Mucosa of rectum (tissue), 2 donors: ENCODE data around the gene CTIF.

ENCODE experiments used
- H3K27ac ChIP-seq, 2 donors: one replicate each; pipeline ENCODE4 v1.7.0; 2013; ENCODE audit warnings: inconsistent platforms in 2 of 2, low read depth in 2 of 2, low read length in 2 of 2
- H3K27me3 ChIP-seq, 2 donors: one replicate each; pipeline ENCODE4 v1.7.0; 2013; ENCODE audit warnings: low read length in 2 of 2; ENCODE audit not compliant: control insufficient read depth in 2 of 2, insufficient read depth in 2 of 2
- H3K36me3 ChIP-seq, 2 donors: one replicate each; pipeline ENCODE4 v1.7.0; 2013; ENCODE audit warnings: low read length in 2 of 2; ENCODE audit not compliant: control insufficient read depth in 2 of 2, insufficient read depth in 2 of 2
- H3K4me1 ChIP-seq, 2 donors: one replicate each; pipeline ENCODE4 v1.7.0; 2013; ENCODE audit warnings: low read length in 2 of 2, mild to moderate bottlenecking in 1 of 2; ENCODE audit not compliant: control insufficient read depth in 2 of 2, insufficient read depth in 2 of 2
- H3K4me3 ChIP-seq, 2 donors: one replicate each; pipeline ENCODE4 v1.7.0; 2013; ENCODE audit warnings: low read length in 2 of 2
- H3K9ac ChIP-seq, 2 donors: one replicate each; pipeline ENCODE4 v1.7.0; 2013; ENCODE audit warnings: low read length in 2 of 2, low read depth in 1 of 2, mild to moderate bottlenecking in 1 of 2
- H3K9me3 ChIP-seq, 2 donors: one replicate each; pipeline ENCODE4 v1.7.0; 2013; ENCODE audit warnings: low read length in 2 of 2; ENCODE audit not compliant: control insufficient read depth in 2 of 2
- donor health status: healthy.
- donor health status: Normal muscosa, but diverticular disease.

CTIF gene

DNA sequence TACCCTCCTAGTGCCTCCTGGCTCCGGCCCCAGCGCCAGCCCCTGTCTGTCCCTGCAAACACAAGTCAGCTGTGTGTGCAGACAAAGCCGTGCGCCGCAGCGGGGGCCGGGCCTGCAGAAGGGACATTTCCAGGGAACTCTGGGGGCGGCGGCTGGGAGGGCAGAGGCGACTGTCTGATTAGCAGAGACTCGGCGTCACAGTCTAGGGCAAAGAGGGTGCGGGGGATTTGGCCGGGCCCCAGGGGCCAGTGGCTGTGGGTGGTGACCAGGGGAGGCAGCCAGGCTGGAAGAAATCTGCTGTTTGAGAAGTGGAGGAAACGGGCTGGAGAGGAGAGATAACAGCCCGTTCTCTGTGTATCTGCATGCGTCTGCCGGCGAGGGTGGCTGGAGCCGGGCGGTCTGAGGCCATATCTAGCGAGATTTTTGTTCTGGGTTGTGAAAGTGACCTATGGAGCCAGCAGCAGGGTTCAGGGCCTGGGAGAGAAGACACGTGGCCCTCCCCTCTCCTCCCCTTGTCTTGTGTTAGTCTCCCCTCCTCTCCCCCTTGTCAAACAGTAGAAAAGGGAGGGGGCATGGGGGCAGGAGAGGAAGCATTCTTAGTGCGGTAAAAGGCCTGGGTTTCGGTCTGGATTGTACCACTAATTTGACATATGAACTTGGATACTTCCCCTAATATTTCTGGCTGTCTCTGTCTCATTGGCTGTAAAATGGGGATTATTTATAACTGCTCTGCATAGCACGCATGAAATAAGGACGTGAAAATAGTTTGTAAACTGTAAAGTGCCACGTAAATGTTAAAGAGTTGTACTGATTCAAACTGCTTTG, 242.5 kb downstream of the CTIF start:
- peak overlapping the region; percentile 13 to 23 for H3K4me3 ChIP-seq
- H3K27ac ChIP-seq = peak overlapping the region; percentile 34 to 58
- H3K27me3 ChIP-seq = no peaks in the 10 kb centered on the region
- peaks cover 42 to 47% of the 10 kb centered on the region in 2 donors for H3K4me1 ChIP-seq
- no peaks in the 10 kb centered on the region for H3K9me3 ChIP-seq
- H3K9ac ChIP-seq = peak overlapping the region in 1 of 2 donors; percentile 16
- H3K36me3 ChIP-seq = peaks cover 0 to 2% of the 10 kb centered on the region in 2 donors

DNA sequence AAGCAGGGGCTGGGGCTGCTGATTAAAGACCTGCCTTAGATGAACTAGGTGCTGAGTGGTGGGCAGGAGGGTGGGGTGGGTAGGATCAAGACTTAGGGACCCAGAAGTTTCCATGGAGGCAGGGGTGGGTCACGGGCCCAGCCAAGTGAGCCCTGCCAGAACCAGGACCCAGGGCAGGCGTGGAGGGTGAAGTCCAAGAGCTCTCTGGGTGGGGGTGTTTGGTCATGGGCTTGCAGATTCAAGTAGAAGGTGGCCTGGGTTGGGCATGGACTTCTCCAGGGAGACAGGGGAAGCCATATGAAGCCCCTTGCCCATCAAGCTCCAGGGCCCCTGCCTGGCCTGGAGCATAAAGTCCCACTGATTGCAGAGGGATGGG, 243.1 kb downstream of the CTIF start:
- H3K27me3 ChIP-seq = no peaks in the 10 kb centered on the region
- peak overlapping the region in 1 of 2 donors; percentile 20 for H3K4me3 ChIP-seq
- H3K36me3 ChIP-seq = peaks cover 0 to 2% of the 10 kb centered on the region in 2 donors
- peak overlapping the region in 1 of 2 donors; percentile 16 for H3K9ac ChIP-seq
- peaks cover 38 to 47% of the 10 kb centered on the region in 2 donors for H3K4me1 ChIP-seq
- no peaks in the 10 kb centered on the region for H3K9me3 ChIP-seq
- peak overlapping the region; percentile 34 to 58 for H3K27ac ChIP-seq

DNA sequence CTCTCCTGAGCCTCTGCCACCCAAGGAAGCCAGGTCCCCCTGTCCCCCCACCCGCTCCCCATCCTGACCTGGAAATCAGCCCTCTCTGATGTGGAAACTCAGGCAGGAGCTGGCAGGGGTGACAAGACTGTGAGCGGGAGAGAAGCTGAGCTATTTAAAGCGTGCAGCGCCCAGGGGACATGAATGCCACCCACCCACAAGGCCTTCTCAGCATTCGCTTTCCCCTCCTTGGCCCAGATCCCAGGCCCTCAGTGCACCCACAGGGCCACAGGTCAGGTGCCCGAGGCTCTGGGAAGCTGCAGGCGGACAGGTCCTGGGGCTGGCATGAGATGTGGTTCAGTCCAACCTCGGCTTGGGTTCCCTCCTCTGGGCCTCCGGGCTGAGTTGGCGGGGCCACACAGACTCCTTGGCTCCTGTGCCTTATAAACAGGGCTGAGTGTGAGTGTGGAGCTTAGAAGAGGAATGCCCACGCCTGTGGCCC, 243.6 kb downstream of the CTIF start:
- Histone ChIP-seq H3K9me3 (no peaks in the 10 kb centered on the region), H3K4me1 (peaks cover 36 to 44% of the 10 kb centered on the region in 2 donors), H3K27me3 (no peaks in the 10 kb centered on the region), H3K36me3 (peaks cover 0 to 2% of the 10 kb centered on the region in 2 donors), H3K9ac (no peak overlapping the region), H3K27ac (peak overlapping the region; percentile 34 to 58), H3K4me3 (no peak overlapping the region)

DNA sequence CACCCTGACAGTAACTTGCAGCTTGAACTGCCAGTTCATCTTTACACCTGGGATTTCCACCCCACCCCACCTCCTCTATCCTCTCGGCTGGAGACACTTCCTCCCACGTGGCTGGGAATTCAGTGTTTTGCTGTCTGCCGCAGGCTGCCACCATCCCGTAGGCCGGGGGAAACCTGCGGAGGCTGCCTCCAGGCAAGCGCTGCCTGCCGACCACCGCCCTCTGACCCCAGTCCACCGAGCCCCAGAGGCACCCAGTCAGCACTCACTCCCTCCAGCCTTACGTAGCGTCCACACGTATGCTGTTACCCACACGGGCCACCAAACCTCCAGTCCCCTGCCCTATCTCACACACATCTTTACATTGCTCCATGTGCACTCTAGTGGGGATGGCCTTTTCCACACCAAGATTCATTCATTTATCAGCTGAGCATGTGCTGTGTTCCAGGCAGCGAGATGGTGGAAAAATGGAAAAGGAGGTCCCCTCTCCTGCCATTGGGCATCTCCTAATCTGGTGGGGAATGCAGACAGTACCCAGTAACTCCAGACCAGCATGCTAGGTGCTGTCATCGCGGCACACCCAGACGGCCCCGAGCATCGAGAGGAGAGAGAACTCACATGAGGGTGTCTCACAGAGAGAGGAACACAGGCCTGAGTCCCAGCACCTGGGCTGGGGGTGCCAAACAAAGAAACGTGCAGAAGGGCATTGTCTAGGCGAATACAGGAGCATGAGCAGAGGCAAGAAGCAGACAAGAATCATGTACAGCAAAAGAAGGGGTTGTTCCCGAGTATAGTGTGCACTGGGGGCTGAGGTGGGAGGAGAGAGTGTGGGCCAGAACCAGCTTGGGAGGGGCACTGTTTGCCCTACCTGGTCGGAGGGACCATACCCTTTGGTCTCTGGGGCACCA, 245.0 kb downstream of the CTIF start:
- Histone ChIP-seq H3K36me3 (peaks cover 0 to 2% of the 10 kb centered on the region in 2 donors), H3K4me1 (peaks cover 33 to 42% of the 10 kb centered on the region in 2 donors), H3K4me3 (no peak overlapping the region), H3K27me3 (no peaks in the 10 kb centered on the region), H3K9me3 (no peaks in the 10 kb centered on the region), H3K9ac (peak overlapping the region in 1 of 2 donors; percentile 29), H3K27ac (peak overlapping the region in 1 of 2 donors; percentile 52)

DNA sequence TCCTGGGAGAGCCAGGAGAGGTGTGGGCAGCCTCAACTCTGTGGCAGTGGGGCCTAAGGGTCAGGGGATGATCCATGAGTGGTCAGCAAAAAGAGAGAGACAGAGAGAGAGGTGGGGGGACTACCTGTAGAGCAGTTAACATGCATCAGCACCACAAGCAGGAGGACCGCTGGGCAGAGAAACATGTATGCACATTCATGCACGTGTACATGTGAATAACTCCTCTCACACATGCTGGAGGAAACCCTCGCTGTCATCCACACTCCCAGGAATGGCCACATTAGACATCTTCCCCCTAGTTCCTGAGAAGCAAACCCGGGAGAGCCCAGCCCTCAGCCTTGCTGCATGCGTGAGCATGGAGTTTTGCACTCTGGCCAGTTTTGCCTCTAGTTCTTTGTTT, 245.8 kb downstream of the CTIF start:
- Histone ChIP-seq H3K27me3 (no peaks in the 10 kb centered on the region), H3K4me1 (peaks cover 33 to 42% of the 10 kb centered on the region in 2 donors), H3K36me3 (peaks cover 0 to 2% of the 10 kb centered on the region in 2 donors), H3K9ac (no peak overlapping the region), H3K9me3 (no peaks in the 10 kb centered on the region), H3K4me3 (no peak overlapping the region), H3K27ac (peak overlapping the region in 1 of 2 donors; percentile 52)

DNA sequence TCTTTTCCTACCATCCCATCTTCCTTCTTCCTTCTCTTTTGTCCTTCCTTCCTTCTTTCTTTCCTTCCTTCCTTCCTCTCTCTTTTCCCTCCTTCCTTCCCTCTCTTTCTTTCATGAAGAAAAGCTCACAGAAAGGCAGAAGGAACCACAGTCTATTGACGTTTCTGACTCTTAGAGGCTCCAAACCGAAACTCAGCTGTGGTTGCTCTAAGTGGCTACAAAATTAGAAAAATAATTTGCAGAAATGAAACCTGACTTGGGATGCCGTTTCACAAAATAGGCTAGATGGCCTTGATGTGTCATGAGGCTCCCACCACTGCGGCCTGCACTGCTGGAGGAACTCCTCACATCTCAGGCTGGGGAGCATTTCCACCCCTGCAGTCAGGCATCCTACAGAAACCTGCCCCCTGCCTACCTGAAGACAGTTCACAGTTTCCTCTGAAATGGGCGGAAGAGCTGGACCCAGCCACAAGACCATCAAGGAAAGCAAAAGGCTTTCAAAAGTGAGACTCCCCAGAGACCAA, 246.3 kb downstream of the CTIF start:
- Histone ChIP-seq H3K27ac (peak overlapping the region in 1 of 2 donors; percentile 67), H3K9ac (no peak overlapping the region), H3K4me1 (peaks cover 33 to 42% of the 10 kb centered on the region in 2 donors), H3K4me3 (no peak overlapping the region), H3K9me3 (no peaks in the 10 kb centered on the region), H3K36me3 (peaks cover 0 to 2% of the 10 kb centered on the region in 2 donors), H3K27me3 (no peaks in the 10 kb centered on the region)

DNA sequence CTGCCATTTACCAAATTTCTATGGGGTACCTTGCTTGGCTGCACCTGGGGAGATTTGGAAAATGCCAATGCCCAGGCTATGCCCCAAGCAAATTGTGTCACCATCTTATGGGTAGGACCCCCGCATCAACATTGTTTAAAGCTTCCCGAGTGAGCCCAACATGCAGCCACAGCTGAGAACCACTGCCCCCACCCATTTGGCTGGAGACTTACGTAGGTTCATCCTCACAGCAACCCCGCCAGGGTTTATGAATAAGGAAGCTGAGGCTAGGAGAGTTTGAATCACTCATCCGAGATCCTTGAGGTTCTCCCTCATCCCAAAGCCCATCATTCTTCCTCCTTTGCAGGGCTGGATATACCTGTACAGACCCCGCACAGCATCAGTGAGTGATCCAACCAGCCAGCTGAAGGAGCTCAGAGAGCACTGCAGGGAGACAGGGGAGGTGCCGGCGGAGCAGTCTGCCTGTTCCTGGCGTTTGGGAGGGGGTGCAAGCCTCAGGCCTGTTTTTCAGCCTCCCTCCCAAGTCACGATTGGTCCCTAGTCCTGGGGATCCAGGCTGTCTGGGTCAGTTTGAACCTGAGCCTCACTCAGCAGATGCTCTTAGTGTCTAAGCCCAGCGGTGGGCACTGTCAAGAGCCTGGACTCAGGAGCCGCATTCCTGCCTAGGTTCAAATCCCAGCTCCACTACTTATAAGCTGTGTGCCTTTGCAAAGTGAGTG, 247.1 kb downstream of the CTIF start:
- H3K27me3 ChIP-seq = no peaks in the 10 kb centered on the region
- peaks cover 0 to 2% of the 10 kb centered on the region in 2 donors for H3K36me3 ChIP-seq
- H3K4me1 ChIP-seq = peaks cover 31 to 36% of the 10 kb centered on the region in 2 donors
- no peak overlapping the region for H3K9ac ChIP-seq
- no peak overlapping the region for H3K4me3 ChIP-seq
- H3K9me3 ChIP-seq = no peaks in the 10 kb centered on the region
- peak overlapping the region in 1 of 2 donors; percentile 67 for H3K27ac ChIP-seq

DNA sequence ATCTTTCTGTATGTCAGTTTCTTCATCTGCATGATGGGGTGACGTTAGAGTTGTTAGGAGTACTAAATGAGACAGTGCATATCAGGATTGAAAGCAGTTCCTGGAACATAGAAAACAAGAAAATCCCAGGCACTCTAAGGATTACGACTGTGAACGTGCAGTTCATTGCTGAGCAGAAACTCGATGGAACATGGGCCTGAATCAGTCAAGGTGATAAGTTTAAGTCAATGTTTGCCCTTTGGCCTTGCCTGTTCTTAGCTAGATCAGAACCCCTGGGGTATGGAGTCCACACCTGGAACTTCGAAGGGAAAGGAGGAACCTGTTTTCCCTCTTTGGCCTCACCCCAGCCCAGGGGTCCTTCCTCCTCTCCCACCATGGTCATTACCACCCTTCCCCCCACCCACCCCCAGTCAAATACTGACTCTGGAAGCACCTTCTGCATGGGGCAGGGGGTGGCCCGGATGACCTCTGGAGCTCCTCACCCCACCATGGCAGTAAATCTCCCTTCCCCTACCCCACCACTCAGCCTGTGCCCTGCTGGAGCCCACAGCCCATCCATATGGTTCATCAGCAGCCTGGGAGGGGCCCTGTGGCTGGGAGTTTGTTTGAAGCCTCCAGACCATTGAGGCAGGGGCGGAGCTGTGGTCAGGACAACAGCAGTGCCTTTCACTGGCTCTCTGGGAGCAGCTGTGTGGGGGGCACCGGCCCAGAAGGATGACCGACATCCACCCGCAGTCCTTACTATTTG, 247.8 kb downstream of the CTIF start:
- Histone ChIP-seq H3K36me3 (peaks cover 0 to 2% of the 10 kb centered on the region in 2 donors), H3K9ac (no peak overlapping the region), H3K4me3 (no peak overlapping the region), H3K4me1 (peaks cover 26 to 28% of the 10 kb centered on the region in 2 donors), H3K27ac (no peak overlapping the region), H3K27me3 (no peaks in the 10 kb centered on the region), H3K9me3 (no peaks in the 10 kb centered on the region)
